OCI-M1 (cell line): ENCODE results near the gene COMMD1.
"Not testable (repeated sequence)": the region's sequence is repeated elsewhere in the genome, so short reads cannot be mapped to it uniquely, and the experiment has no call there.

ENCODE experiments used
- DNase-seq: peaks from one replicate; lab custom pipeline; 2025; lab: John Stamatoyannopoulos, UW

Gene COMMD1

DNA sequence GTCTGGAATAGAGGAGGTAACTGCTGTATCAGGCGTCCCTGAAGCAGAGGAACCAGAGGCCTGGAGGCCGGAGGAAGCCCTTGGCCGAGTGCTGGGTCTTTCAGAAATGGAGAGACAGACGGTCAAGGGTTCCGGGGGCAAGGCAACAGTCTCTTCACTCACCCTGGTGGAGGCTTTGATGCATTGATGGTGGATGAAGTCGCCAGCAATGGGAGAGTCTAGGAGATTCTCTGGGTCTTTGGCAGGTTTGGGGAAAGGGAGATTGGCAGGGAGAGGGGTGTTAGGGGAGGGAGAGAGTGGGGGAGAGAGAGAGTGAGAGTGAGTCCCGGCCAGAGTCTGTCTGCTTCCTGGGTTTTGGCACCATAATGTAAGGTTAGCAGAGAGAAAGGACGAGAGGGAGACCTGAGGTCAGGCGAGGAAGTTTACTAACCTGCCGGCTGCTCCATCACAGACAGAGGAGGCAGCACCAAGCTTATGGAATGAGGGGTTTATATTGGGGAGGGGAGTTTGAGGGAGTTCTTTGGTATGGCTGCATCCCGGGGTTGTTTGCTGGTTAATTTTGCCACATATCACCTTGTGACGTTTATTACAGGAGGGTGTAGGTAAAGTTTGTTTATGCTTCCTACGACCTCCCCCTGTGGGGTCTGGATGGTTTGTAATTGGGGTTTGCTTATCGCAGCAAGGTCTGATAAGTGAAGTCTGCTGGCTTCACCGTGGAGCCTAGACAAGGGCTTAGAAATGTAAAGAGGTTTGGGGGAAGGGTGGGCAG is 19.6 kb downstream of the COMMD1 start:
- no peak for DNase-seq

- DNase-seq, result peak; percentile 39
Measured at GRCh38 chr2:61926531-61927477, 21.3 kb downstream of the COMMD1 start.

DNA sequence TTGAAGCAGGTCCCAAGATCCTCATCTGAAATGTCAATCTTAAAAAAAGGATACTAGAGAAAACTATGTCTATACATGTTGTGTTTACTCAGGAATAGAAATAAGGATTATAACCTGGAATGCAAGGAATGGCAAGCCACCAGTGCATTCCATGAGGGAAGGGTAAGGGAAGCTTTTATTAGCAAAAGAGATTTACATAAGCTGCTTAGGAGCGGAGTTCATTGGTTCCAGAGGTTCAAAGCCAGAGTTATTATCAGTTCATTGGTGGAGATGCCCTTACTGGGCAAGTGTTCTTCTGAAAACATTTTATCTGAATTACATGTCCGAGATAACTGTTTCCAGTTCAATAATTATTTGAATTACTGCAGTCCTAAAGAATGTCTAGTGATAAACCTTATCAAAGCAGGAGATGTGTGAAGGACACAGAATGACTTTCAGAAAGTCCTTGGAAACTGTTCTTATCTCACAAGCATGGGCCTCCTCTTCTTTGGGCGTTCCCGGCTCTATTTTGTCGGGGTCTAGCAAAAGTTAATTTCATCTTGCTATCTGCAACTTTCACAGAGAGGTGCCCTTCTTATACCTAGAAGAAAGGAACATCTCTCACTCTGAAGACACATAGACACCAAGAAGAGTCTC is 23.5 kb downstream of the COMMD1 start:
- peak; percentile 21 for DNase-seq

DNA sequence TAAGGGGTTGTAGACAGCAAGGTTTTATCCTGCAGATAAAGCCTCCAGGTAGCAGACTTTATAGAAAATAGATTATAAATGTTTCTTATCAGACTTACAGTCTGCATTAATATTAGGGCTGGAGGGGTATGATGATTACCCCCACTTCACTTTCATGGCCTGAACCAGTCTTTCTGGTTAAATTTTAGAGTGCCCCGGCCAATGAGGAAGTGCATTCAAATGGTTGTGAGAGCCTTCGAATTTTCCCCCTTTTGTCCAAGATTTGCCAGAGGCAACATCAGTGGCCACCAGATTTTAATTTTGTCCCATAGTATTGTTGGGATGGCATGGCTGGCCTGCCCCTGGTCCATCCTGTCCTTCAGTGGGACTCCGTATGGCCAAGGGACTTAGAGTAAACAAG is 31.6 kb downstream of the COMMD1 start:
- no peak for DNase-seq

DNA sequence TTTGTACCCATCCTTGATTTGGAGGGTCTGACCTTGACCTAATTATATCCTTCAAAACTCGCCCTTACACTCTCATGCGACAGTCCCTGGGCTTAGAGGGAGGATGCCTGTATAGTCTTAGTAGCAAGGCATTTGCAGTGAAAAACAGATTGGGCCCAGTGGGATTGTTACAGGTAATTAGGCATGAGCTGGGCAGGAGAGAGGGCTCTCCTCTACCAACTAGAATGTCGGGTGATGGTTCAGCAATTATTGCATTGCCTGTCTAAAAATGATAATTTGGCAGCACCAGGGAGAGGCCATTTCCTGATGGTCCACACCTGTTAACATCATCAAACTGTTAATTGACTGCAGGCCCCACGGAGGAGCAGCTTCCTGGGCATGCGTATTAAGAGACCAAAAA is 32.4 kb downstream of the COMMD1 start:
- no peak for DNase-seq

DNA sequence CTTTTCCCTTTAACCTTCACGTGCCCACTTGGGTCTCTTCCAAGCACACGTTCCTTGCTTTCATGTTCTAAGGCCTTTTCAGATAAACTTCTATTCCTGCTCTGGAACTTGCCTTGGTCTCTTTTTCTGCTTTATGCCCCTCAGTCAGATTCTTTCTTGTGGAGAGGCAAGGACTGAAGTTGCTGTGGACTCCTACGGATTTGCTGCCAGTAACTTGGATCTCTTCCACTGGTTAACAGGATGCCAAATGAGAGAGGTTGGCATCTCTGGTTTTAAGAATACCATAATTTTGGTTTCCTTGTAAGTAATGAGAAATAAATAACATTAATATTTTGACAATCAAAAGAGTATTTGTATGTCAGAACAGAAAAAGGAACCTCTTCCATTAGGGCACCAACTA is 33.0 kb downstream of the COMMD1 start:
- no peak for DNase-seq

- no peak for DNase-seq
Measured at GRCh38 chr2:61943251-61943650, 37.8 kb downstream of the COMMD1 start.

- DNase-seq, result no peak
Measured at GRCh38 chr2:61946666-61947065, 41.2 kb downstream of the COMMD1 start.

DNA sequence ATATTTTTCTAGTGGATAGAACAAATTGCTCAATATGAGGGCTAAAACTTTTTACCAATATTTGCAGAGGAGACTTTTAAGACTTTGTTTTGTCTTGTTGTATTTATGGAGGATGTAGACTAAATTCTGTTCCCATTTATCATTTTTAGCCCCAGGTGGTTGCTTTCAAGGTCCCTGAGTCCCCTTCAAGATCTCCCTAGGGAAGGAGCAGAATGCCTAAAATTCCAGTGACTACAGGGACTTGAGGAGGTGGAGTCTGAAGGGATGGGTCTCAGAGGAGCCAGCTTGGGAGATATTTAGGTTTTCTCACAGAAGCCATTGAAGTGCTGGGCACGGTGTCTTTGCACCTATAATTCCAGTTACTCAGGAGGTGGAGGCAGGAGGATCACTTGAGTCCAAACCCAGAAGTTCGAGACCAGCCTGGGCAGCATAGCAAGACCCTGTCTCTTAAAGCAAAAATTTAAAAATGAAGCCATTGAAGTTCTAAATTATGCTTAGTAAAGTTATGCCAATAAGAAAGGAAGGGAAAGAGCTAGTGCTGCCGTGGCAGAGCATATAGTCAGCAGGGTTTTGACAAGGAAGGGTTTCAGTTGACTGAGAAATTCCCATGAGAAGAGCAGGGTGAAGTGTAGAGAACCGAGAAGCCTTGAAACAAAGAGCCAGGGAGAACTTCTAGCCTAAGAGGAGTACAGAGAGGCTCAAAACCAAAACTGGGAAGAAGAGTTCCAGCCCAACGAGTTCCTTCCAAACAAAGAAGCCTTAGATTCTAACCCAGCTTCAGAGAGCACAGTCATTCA is 43.4 kb downstream of the COMMD1 start:
- DNase-seq, result no peak

DNA sequence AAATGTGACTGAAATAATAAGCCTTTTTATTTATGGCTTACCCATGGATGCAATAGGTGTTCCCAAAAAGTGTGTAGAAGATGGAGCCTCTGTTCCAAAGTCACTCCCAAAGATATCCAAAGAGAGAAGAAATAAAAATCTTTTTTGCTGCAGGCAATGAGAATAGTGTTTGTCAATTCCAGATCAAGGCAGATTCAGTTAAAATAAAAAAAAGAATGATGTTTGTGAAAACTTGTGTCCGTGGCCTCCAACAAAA is 43.9 kb downstream of the COMMD1 start:
- DNase-seq, result no peak

GRCh38 chr2:61949714-61950560 is 44.5 kb downstream of the COMMD1 start:
- DNase-seq, result no peak

GRCh38 chr2:61950571-61951315 is 45.3 kb downstream of the COMMD1 start:
- DNase-seq, result no peak

DNA sequence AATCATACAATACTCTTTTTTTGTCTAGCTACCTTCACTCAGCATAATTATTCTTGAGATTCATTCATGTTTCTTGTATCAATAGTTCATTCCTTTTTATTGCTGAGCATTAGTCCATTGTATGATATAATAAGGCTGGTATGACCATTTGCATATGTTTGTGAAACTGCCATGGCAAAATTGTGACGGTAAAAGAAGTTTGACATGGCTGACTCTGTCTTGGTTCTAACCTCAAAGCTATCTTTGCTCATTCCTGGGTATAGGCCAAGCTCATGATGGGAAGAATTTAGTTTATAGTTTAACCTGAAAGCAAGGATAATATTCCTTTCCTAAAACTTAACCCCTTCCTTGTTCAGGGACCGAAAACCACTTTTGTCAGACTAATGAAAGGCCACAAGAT is 46.4 kb downstream of the COMMD1 start:
- no peak for DNase-seq

GRCh38 chr2:61952288-61952687 is 46.8 kb downstream of the COMMD1 start:
- no peak for DNase-seq

DNA sequence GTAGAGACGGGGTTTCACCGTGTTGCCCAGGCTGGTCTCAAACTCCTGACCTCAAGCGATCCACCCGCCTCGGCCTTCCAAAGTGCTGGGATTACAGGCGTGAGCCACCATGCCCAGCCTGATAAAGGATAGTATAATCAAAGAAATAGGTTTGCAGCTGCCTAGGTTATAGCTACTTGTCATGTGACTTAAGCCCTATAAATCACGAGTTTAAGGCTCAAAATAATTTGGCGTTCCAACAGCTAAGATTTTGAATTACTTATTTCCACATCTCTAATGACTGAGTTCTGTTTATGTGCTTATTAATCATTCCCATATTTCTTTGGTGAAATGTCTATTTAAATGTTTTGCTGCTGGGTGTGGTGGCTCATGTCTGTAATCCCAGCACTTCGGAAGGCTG is 49.4 kb downstream of the COMMD1 start:
- DNase-seq, result not testable (repeated sequence)

GRCh38 chr2:61959381-61960293 is 54.2 kb downstream of the COMMD1 start:
- DNase-seq, result no peak

DNA sequence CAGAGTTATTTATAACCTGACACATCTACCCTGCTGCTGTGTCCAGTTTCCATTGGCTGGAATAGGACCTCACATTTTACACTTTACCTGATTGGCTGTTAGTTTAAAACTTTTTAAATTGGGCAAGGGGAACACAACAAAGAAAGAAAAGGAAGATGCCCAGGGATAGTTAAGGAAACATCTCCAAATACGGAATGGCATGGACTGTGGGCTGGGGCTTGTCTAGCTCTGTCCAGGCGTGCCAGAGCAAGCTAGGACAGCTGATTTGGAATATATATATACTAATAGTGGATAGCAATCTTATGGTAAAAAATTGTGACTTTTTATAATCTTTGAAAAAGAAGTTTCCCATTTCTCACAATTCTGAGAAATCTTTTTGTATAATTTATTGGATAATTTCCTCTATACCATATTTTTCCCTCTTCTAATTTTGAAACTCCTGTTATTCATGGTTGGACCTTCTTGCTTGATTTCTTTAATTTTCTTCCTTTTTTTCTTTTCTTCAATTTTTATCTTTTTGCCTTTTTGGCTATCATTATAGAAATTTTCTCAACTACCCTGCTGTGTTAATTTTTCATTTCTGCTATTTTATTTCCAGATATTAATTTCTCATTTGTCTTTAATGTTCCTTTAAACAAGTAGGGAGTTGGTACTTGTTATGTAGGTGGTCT is 55.9 kb downstream of the COMMD1 start:
- no peak for DNase-seq

- DNase-seq, result no peak
Measured at GRCh38 chr2:61962095-61962984, 56.9 kb downstream of the COMMD1 start.
